Retinal pigment epithelial cell (primary cell): ENCODE data around the gene ADORA1.

Experiments
- DNase-seq: peaks from one replicate; pipeline ENCODE4 v3.0.0-alpha.2; 2010; ENCODE audit warnings: low read depth
- H3K4me3 ChIP-seq: 2 replicates; pipeline ENCODE4 v1.5.1; 2011; ENCODE audit warnings: mild to moderate bottlenecking, low read length, control low read depth, moderate library complexity
- CTCF ChIP-seq: conservative IDR thresholded peaks from 2 replicates; pipeline ENCODE4 v1.5.1; 2011; ENCODE audit warnings: low read depth, low read length, control low read depth, inconsistent platforms

Gene ADORA1

GRCh38 chr1:203200916-203201315 is 73.4 kb downstream of the ADORA1 start:
- no peak for DNase-seq
- no peak for TF ChIP-seq CTCF
- no peak overlapping the region for H3K4me3 ChIP-seq

GRCh38 chr1:203201516-203202205 is 74.1 kb downstream of the ADORA1 start:
- DNase-seq, result no peak
- no peak for TF ChIP-seq CTCF
- H3K4me3 ChIP-seq, result no peak overlapping the region

GRCh38 chr1:203202431-203203245 is 75.1 kb downstream of the ADORA1 start:
- DNase-seq, result no peak
- no peak for TF ChIP-seq CTCF
- H3K4me3 ChIP-seq, result no peak overlapping the region

GRCh38 chr1:203204756-203205155 is 77.2 kb downstream of the ADORA1 start:
- TF ChIP-seq CTCF, result no peak
- no peak overlapping the region for H3K4me3 ChIP-seq
- no peak for DNase-seq

GRCh38 chr1:203206129-203206687 is 78.7 kb downstream of the ADORA1 start:
- no peak for TF ChIP-seq CTCF
- H3K4me3 ChIP-seq, result no peak overlapping the region
- DNase-seq, result peak; percentile 51

GRCh38 chr1:203207751-203208150 is 80.2 kb downstream of the ADORA1 start:
- no peak for DNase-seq
- H3K4me3 ChIP-seq, result no peak overlapping the region
- TF ChIP-seq CTCF, result no peak
